Erythroblast (primary cell): Measurements from ENCODE around the gene ERC2.

Experiments used
- GATA1 ChIP-seq: IDR thresholded peaks from 2 replicates; pipeline ENCODE4 v1.6.1; 2011; ENCODE audit warnings: low read depth, mild to moderate bottlenecking, control low read depth, low read length, moderate library complexity
- POLR2A ChIP-seq: IDR thresholded peaks from 2 replicates; pipeline ENCODE4 v1.6.1; 2011; ENCODE audit warnings: mild to moderate bottlenecking, low read length

DNA sequence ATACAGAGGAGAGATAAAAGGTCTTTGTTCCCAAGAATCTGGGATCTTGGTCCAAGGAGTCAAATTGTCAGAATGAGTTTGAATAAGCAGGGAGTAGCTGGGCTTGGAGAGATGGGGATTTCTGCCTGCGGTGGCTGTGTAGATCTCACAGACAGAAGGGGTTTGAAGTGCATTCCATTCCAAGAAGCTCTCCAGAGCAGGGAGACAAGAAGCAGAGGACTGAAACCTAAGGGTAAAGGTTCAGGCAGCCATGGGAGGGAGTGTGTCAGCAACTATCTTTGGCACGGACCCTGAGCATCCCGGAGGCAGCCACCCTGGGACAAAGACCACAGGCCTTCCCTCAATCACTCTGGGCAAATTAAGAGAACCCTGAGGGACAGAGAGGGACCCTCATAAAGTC, 558.9 kb downstream of the ERC2 start:
- TF ChIP-seq POLR2A (no peak), GATA1 (no peak)
